H1 (cell line): ENCODE measurements around the gene KIF21A. TPM values are rescaled to one million over a fixed set of nuclear protein-coding genes. Genes with fewer than 3 reads are reported as not detected.

Experiments used
- CHD7 ChIP-seq: fragments of 300-600 bp; sonication (generic); IDR thresholded peaks from 2 replicates; pipeline ENCODE4 v1.7.1; 2012; ENCODE audit warnings: low read length, moderate library complexity, mild to moderate bottlenecking, inconsistent platforms; ENCODE audit not compliant: insufficient replicate concordance
- KDM1A ChIP-seq: fragments of 200-600, 300-600 bp; sonication (generic); IDR thresholded peaks from 2 replicates; pipeline ENCODE4 v1.7.1; 2016; ENCODE audit warnings: mild to moderate bottlenecking, low read length, borderline replicate concordance
- USF2 ChIP-seq: IDR thresholded peaks from 2 replicates; pipeline ENCODE4 v1.6.1; 2011; ENCODE audit warnings: low read length, improper control_type of control experiment
- polyA plus RNA-seq, 7 experiments: library from polyadenylated mRNA; depleted of rRNA in 3 of 7; stranded (reverse) in 5 of 7; unstranded in 2 of 7; fragments of >200 nt in 5 of 7; fragments of 200-250 nt in 2 of 7; gene quantifications; 1 replicate in 5 of 7; 2 replicates in 1 of 7; 4 replicates in 1 of 7; pipeline versions ENCODE4 v1.2.1 to v1.2.3, GENCODE V29; 2011 to 2013; ENCODE audit warnings: missing spikeins in 2 of 7, mixed read lengths in 2 of 7
- total RNA-seq: library from RNA; stranded (reverse); fragmentation: NEBNext Ultra II Directional; extraction: Animal tissue kit (Norgen Biotek cat#: 25700); gene quantifications from 2 replicates; pipeline ENCODE4 v1.2.1, GENCODE V29; 2021

Gene KIF21A
- total and polyA plus RNA-seq, 2 of the 8 experiments (the other 6 are each of a cell fraction or from before 2014, with no cell fraction given) = 10.0 to 26.0 TPM

DNA sequence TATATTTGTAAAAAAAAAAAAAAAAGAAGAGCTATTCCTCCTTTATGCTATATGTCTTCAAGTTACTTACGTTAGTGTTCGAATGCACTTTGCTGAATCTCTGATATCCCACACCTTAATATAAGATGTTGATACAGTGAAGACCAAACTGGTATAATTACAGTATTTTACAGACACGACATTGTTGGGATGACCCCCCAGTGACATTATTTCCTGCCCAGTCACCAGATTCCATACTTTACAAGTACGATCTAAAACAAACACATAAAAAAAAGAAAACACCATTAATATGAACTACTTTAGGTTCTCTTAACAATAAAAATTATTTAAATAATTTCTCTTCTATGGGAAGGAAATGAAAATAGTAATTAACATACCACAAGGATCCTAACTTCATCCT, 133.4 kb downstream of the KIF21A start (continued):
- TF ChIP-seq CHD7 (no peak), USF2 (no peak), KDM1A (no peak)
